Stimulated activated CD4-positive, alpha-beta T cell treated with anti-CD3 and anti-CD28 coated beads, TNF-alpha, amount 100 ng/mL, for 4 hours (primary cell): ENCODE data around the gene TCTA.

Experiments
- DNase-seq, 3 experiments: peaks; one replicate each; pipeline ENCODE4 v3.0.0-alpha.2; 2020; ENCODE audit warnings: low read depth in 3 of 3

Gene TCTA

DNA sequence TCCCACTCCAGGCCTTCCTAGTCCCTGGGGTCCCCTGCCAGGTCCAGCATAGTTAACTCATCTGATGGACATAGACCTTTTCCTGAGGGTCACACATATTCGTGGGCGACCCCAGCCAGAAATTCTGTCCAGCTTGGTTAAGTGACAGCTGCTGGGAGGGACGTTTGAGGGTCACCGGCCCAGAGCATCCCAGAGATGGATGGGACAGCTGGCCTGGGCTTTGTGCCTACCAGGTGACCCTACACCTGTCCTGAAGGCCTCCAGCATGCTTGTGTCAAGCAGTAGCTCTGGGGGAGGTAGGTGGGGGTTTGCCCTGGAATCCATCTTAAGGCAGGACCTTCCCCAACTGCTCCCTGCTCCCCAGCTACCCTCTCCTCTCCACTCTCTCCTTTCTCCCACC lies 48.7 kb downstream of the TCTA start:
- DNase-seq: no peak

DNA sequence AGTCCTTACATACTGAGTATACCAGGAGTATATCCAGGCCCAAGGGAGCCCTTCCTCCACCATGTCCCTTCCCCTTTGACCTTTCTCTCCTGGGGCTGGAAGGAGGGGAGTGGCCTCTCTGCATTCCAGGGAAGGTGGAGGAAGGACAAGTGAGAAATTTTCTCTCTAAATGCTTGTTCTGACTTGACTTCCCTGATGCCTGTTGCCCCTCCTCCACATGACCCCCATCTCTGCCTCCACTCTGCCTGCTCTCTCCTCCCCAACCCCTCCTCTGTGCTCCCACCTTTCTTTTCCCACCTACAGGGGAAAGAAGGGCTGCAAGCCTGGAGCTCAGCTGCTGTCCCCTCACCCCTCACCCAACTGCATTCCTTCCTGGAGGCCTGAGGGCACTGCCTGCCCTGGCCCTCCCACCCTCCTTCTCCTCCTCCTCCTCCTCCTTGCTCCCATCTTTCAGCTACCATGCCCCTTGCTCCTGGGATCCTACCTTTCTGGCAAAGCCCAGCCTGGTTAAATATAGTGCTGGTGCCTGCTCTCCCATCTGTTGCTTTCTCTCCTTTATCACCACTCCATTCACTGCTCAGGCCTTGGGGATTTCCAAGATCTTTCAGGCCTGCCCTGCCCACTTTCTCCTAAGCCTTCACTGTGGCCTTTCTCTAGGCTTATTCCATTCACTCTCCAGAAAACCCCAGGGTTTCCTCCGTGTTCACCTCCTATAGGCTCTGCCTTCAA lies 49.4 kb downstream of the TCTA start:
- DNase-seq: no peak

DNA sequence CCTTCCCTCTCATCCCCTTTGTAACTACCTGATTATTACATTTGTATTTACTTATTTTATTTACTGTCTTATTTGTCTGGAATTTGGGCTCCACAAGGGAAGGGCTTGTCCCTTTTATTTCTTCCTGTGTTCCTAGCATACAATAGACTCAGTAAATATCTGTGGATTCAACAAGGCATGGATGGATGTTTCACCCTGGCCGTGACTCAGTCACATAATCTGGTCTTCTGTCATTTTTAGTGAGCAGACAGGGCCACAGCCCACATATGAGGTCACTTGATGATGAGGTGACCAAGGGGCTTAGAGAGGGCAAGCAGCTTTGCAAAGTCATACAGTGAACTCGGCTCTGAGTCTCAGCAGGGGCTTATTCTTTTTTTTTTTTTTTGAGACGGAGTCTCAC lies 50.0 kb downstream of the TCTA start:
- DNase-seq: no peak

DNA sequence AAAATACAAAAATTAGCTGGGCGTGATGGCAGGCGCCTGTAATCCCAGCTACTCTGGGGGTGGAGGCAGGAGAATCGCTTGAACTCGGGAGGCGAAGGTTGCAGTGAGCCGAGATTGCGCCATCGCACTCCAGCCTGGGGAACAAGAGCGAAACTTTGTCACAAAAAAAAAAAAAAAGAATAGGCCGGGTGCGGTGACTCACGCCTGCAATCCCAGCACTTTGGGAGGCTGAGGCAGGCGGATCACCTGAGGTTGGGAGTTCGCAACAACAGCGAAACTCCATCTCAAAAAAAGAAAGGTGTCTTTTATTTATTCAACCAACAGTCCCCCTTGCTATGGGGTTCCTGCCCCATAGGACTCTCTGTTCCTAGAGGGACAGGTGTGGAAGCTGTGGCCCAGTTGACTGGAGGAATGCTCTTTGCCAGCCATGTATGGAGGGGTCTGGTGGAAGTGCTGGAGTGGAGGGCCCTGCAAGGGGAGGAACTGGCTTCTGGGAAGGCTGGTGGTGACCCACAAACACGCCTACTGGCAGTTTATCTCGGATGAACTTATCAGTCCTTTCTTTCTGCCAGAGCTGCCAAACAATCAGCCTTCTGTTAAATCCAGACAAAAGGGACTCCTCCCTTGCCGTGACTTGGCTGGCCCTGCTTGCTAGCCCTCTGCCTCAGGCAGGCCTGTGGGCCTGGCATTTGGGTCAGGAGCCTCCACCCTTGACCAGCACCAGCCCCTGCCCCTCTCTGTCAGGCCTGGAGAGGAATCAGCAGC lies 53.2 kb downstream of the TCTA start:
- no peak for DNase-seq
